Breast epithelium (tissue), 3 donors: ENCODE results near the gene CAB39.

Source experiments
- POLR2A ChIP-seq: fragments of 450-650 bp; IDR thresholded peaks from one replicate; pipeline ENCODE4 v1.6.1; 2016; ENCODE audit warnings: antibody characterized with exemption, mild to moderate bottlenecking, moderate library complexity
- POLR2AphosphoS5 ChIP-seq, 3 donors: sonication (generic); formaldehyde crosslinking; IDR thresholded peaks; one replicate each; pipeline ENCODE4 v1.6.1; 2017; ENCODE audit warnings: antibody characterized with exemption in 3 of 3
- TF ChIP-seq, protein P1 (sequence below), 3 donors: fragments of 450-650 bp; IDR thresholded peaks; one replicate each; pipeline ENCODE4 v1.5.1; 2016 to 2017; ENCODE audit warnings: antibody characterized with exemption in 3 of 3, mild to moderate bottlenecking in 3 of 3, moderate library complexity in 3 of 3

DNA sequence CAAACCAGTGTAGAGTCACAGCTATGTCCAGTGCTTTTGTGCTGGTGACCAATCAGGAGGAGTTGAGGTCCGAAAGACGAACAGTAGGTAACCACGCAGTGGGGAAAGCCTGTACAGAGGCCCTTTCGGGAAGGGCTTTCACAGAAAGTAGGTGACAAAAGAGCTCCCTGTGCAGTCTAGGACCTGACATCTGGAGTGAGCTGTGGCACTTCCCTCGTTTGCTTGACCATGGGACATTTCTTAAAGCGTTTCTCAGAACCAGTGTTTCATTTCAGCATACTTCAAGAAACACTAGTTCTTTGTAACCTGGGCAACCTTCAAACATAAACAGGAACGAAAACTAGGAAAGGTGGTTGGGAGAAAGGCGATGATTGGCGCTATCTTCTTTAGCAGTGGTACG lies 96.4 kb downstream of the CAB39 start:
- TF ChIP-seq, protein P1, sequence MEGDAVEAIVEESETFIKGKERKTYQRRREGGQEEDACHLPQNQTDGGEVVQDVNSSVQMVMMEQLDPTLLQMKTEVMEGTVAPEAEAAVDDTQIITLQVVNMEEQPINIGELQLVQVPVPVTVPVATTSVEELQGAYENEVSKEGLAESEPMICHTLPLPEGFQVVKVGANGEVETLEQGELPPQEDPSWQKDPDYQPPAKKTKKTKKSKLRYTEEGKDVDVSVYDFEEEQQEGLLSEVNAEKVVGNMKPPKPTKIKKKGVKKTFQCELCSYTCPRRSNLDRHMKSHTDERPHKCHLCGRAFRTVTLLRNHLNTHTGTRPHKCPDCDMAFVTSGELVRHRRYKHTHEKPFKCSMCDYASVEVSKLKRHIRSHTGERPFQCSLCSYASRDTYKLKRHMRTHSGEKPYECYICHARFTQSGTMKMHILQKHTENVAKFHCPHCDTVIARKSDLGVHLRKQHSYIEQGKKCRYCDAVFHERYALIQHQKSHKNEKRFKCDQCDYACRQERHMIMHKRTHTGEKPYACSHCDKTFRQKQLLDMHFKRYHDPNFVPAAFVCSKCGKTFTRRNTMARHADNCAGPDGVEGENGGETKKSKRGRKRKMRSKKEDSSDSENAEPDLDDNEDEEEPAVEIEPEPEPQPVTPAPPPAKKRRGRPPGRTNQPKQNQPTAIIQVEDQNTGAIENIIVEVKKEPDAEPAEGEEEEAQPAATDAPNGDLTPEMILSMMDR (IDR thresholded peaks at IDR 0.05) = no peak
- TF ChIP-seq POLR2AphosphoS5 (IDR thresholded peaks at IDR 0.05) (no peak), POLR2A (no peak)
